Lung (tissue), 12 donors: ENCODE measurements around the gene NKRF. TPM values are rescaled to one million over a fixed set of nuclear protein-coding genes. Genes with fewer than 3 reads are reported as not detected.
A peak's percentile ranks its signal among the peaks of the same experiment; 100 is the strongest.

Experiments
- ATAC-seq: fragments of 200-7000 bp; cut with Tn5 transposase; one replicate; pipeline ENCODE4 v1.9.1; 2020; ENCODE audit warnings: moderate number of reproducible peaks; ENCODE audit not compliant: insufficient read depth, low FRiP score
- DNase-seq, 3 donors: peaks; one replicate each; pipeline ENCODE4 v3.0.0-alpha.2; 2013 to 2017
- H3K27ac ChIP-seq, 2 donors: one replicate each; pipeline ENCODE4 v1.5.1; 2013; ENCODE audit warnings: mild to moderate bottlenecking in 2 of 2, moderate library complexity in 2 of 2, control low read depth in 1 of 2, inconsistent platforms in 1 of 2, low read depth in 1 of 2, low read length in 1 of 2
- H3K27me3 ChIP-seq, 3 donors: one replicate each; pipeline ENCODE4 v1.5.1; 2013; ENCODE audit warnings: low read length in 2 of 3; ENCODE audit not compliant: control insufficient read depth in 3 of 3, insufficient read depth in 3 of 3
- H3K36me3 ChIP-seq, 4 donors: one replicate each; pipeline ENCODE4 v1.5.1; 2013; ENCODE audit warnings: low read length in 4 of 4, mild to moderate bottlenecking in 1 of 4, moderate library complexity in 1 of 4; ENCODE audit not compliant: control insufficient read depth in 4 of 4, insufficient read depth in 4 of 4
- H3K4me1 ChIP-seq, 5 donors: one replicate each; pipeline ENCODE4 v1.5.1; 2013; ENCODE audit warnings: low read length in 5 of 5, mild to moderate bottlenecking in 2 of 5, moderate library complexity in 1 of 5; ENCODE audit not compliant: control insufficient read depth in 5 of 5, insufficient read depth in 5 of 5
- H3K4me3 ChIP-seq: one replicate; pipeline ENCODE4 v1.5.1; 2013; ENCODE audit warnings: mild to moderate bottlenecking, control low read depth, moderate library complexity
- H3K9ac ChIP-seq, 2 donors: one replicate each; pipeline ENCODE4 v1.5.1; 2013; ENCODE audit warnings: low read length in 2 of 2, control low read depth in 1 of 2; ENCODE audit not compliant: insufficient read depth in 1 of 2
- H3K9me3 ChIP-seq, 4 donors: one replicate each; pipeline ENCODE4 v1.5.1; 2013; ENCODE audit warnings: low read length in 3 of 4, mild to moderate bottlenecking in 1 of 4, moderate library complexity in 1 of 4; ENCODE audit not compliant: control insufficient read depth in 4 of 4, insufficient read depth in 3 of 4
- WGBS, 2 donors: extraction: QIAGEN DNeasy Blood & Tissue Kit; methylation state at CpG; one replicate each; pipeline ENCODE4 v1.1.7; 2013; 5-methylcytosine and 5-hydroxymethylcytosine counted together
- polyA plus RNA-seq, 2 donors: library from polyadenylated mRNA; stranded (reverse); fragments of 200-250 nt; gene quantifications; one replicate each; pipeline ENCODE4 v1.2.1, GENCODE V29; 2013
- total RNA-seq, 2 donors: library from RNA; depleted of rRNA in 1 of 2; stranded (reverse); fragments of >200 nt in 1 of 2; gene quantifications; one replicate each; pipeline ENCODE4 v1.2.1, GENCODE V29; 2014 to 2021
- TF ChIP-seq, protein P1 (sequence below): IDR thresholded peaks from 2 replicates; pipeline ENCODE4 v1.5.1; 2012; ENCODE audit warnings: mild to moderate bottlenecking; ENCODE audit errors: control extremely low read depth, extremely low read depth
- donor health status: control.
- donor health status: control.
- donor health status: Bipolar disorder and iron deficiency.
- donor health status: healthy.
- donor health status: DM: yes; HTN: yes; CAD: no.

NKRF gene
- total and polyA plus RNA-seq, 4 donors = 4.1 to 9.6 (median 6.5) TPM

- Histone ChIP-seq H3K4me1 (peaks cover 0 to 6% (median 3%) of the 10 kb centered on the region in 5 donors), H3K9ac (peak overlapping the region in 1 of 2 donors; percentile 84), H3K36me3 (peaks cover 0 to 3% (median 0%) of the 10 kb centered on the region in 4 donors), H3K4me3 (peak overlapping the region; percentile 32), H3K27me3 (no peaks in the 10 kb centered on the region), H3K27ac (peak overlapping the region; percentile 72 to 93), H3K9me3 (no peaks in the 10 kb centered on the region)
- ATAC-seq (no peak), DNase-seq (peak in 2 of 3 donors; percentile 44 to 51)
- WGBS, 2 donors = 0 to 25% methylated on average over 20 to 30 of the region's 30 CpGs
- TF ChIP-seq, protein P1, sequence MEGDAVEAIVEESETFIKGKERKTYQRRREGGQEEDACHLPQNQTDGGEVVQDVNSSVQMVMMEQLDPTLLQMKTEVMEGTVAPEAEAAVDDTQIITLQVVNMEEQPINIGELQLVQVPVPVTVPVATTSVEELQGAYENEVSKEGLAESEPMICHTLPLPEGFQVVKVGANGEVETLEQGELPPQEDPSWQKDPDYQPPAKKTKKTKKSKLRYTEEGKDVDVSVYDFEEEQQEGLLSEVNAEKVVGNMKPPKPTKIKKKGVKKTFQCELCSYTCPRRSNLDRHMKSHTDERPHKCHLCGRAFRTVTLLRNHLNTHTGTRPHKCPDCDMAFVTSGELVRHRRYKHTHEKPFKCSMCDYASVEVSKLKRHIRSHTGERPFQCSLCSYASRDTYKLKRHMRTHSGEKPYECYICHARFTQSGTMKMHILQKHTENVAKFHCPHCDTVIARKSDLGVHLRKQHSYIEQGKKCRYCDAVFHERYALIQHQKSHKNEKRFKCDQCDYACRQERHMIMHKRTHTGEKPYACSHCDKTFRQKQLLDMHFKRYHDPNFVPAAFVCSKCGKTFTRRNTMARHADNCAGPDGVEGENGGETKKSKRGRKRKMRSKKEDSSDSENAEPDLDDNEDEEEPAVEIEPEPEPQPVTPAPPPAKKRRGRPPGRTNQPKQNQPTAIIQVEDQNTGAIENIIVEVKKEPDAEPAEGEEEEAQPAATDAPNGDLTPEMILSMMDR = no peak
Observed at GRCh38 chrX:119573840-119574393, 32.3 kb downstream of the NKRF start.

GRCh38 chrX:119573222-119573621, 33.0 kb downstream of the NKRF start:
- TF ChIP-seq, protein P1 = no peak
- Histone ChIP-seq H3K36me3 (peaks cover 0 to 3% (median 0%) of the 10 kb centered on the region in 4 donors), H3K9ac (peak overlapping the region in 1 of 2 donors; percentile 84), H3K27me3 (no peaks in the 10 kb centered on the region), H3K27ac (peak overlapping the region in 1 of 2 donors; percentile 93), H3K9me3 (no peaks in the 10 kb centered on the region), H3K4me1 (peaks cover 0 to 6% (median 3%) of the 10 kb centered on the region in 5 donors), H3K4me3 (no peak overlapping the region)
- ATAC-seq (no peak), DNase-seq (peak in 1 of 3 donors; percentile 11)
- WGBS, 2 donors = 47 to 69% methylated on average over 3 of the region's 3 CpGs

GRCh38 chrX:119570351-119570835, 35.8 kb downstream of the NKRF start:
- TF ChIP-seq, protein P1 = no peak
- WGBS, 2 donors = 86 to 96% methylated on average over 6 of the region's 6 CpGs
- H3K4me3 ChIP-seq = no peak overlapping the region
- H3K9me3 ChIP-seq = no peaks in the 10 kb centered on the region
- DNase-seq = no peak
- H3K27me3 ChIP-seq = no peaks in the 10 kb centered on the region
- no peak for ATAC-seq
- no peaks in the 10 kb centered on the region for H3K36me3 ChIP-seq
- peaks cover 0 to under 1% (median 0%) of the 10 kb centered on the region in 5 donors for H3K4me1 ChIP-seq
- H3K9ac ChIP-seq = no peak overlapping the region
- no peak overlapping the region for H3K27ac ChIP-seq
